Mesenchymal stem cell (in vitro differentiated cells and primary cell): ENCODE results near the gene SUMO4.

Source experiments
- DNase-seq: peaks from one replicate; pipeline ENCODE4 v3.0.0-alpha.2; 2013
- H2AFZ ChIP-seq: one replicate; pipeline ENCODE4 v1.6.1; 2013; ENCODE audit warnings: low read depth, mild to moderate bottlenecking, control low read depth, inconsistent platforms, low read length, moderate library complexity
- H2AK5ac ChIP-seq: 2 replicates; pipeline ENCODE4 v1.6.1; 2013; ENCODE audit warnings: low read length, moderate library complexity, mild to moderate bottlenecking, inconsistent platforms; ENCODE audit not compliant: severe bottlenecking
- H2BK120ac ChIP-seq: one replicate; pipeline ENCODE4 v1.6.1; 2013; ENCODE audit warnings: low read depth, mild to moderate bottlenecking, inconsistent platforms, low read length, moderate library complexity
- H2BK12ac ChIP-seq, 2 experiments: one replicate each; pipeline ENCODE4 v1.6.1; 2013; ENCODE audit warnings: inconsistent platforms in 2 of 2, low read length in 2 of 2, mild to moderate bottlenecking in 2 of 2, moderate library complexity in 2 of 2, control low read depth in 1 of 2
- H2BK15ac ChIP-seq: one replicate; pipeline ENCODE4 v1.6.1; 2013; ENCODE audit warnings: mild to moderate bottlenecking, low read depth, inconsistent platforms; ENCODE audit not compliant: poor library complexity, severe bottlenecking
- H2BK5ac ChIP-seq: 2 replicates; pipeline ENCODE4 v1.6.1; 2013; ENCODE audit warnings: low read depth, mild to moderate bottlenecking, low read length, control low read depth, inconsistent platforms; ENCODE audit not compliant: poor library complexity, severe bottlenecking
- H3K14ac ChIP-seq, 2 experiments: one replicate each; pipeline ENCODE4 v1.6.1; 2013; ENCODE audit warnings: inconsistent platforms in 2 of 2, low read length in 2 of 2, control low read depth in 1 of 2, mild to moderate bottlenecking in 1 of 2, moderate library complexity in 1 of 2
- H3K18ac ChIP-seq, 2 experiments: one replicate each; pipeline ENCODE4 v1.6.1; 2013; ENCODE audit warnings: inconsistent platforms in 2 of 2, low read length in 2 of 2, control low read depth in 1 of 2, low read depth in 1 of 2, mild to moderate bottlenecking in 1 of 2
- H3K23ac ChIP-seq, 2 experiments: one replicate each; pipeline ENCODE4 v1.6.1; 2013; ENCODE audit warnings: inconsistent platforms in 2 of 2, low read length in 2 of 2, mild to moderate bottlenecking in 2 of 2, moderate library complexity in 2 of 2, control low read depth in 1 of 2
- H3K27ac ChIP-seq: 2 replicates; pipeline ENCODE4 v1.5.1; 2013; ENCODE audit warnings: mild to moderate bottlenecking, moderate library complexity, low read length, control low read depth, inconsistent platforms; ENCODE audit not compliant: poor library complexity, severe bottlenecking
- H3K27me3 ChIP-seq, 2 experiments: 2 replicates each; pipeline versions ENCODE4 v1.6.1 to v1.7.0; 2013; ENCODE audit warnings: low read length in 2 of 2, mild to moderate bottlenecking in 2 of 2, moderate library complexity in 2 of 2, control low read depth in 1 of 2, inconsistent platforms in 1 of 2; ENCODE audit not compliant: control insufficient read depth in 1 of 2, insufficient read depth in 1 of 2
- H3K36me3 ChIP-seq, 2 experiments: 2 replicates each; pipeline versions ENCODE4 v1.6.1 to v1.7.0; 2013; ENCODE audit warnings: low read length in 2 of 2, control low read depth in 1 of 2, inconsistent platforms in 1 of 2, low read depth in 1 of 2, mild to moderate bottlenecking in 1 of 2; ENCODE audit not compliant: insufficient read depth in 2 of 2, control insufficient read depth in 1 of 2
- H3K4ac ChIP-seq, 2 experiments: one replicate each; pipeline ENCODE4 v1.6.1; 2013; ENCODE audit warnings: inconsistent platforms in 2 of 2, low read length in 2 of 2, mild to moderate bottlenecking in 2 of 2, moderate library complexity in 2 of 2, control low read depth in 1 of 2, low read depth in 1 of 2
- H3K4me1 ChIP-seq: 2 replicates; pipeline ENCODE4 v1.6.1; 2013; ENCODE audit warnings: low read depth, low read length, control low read depth; ENCODE audit not compliant: control insufficient read depth, insufficient read depth
- H3K4me2 ChIP-seq: 2 replicates; pipeline ENCODE4 v1.6.1; 2013; ENCODE audit warnings: low read length, mild to moderate bottlenecking, inconsistent platforms; ENCODE audit not compliant: poor library complexity, severe bottlenecking
- H3K4me3 ChIP-seq, 2 experiments: 2 replicates each; pipeline versions ENCODE4 v1.5.1 to v1.7.0; 2013; ENCODE audit warnings: low read length in 2 of 2, mild to moderate bottlenecking in 2 of 2, control low read depth in 1 of 2, low read depth in 1 of 2; ENCODE audit not compliant: insufficient read depth in 1 of 2
- H3K79me1 ChIP-seq: replicated peaks from 2 replicates; pipeline ENCODE4 v1.6.1; 2013; ENCODE audit warnings: mild to moderate bottlenecking, control low read depth, low read length, inconsistent platforms; ENCODE audit not compliant: poor library complexity, severe bottlenecking
- H3K9ac ChIP-seq: 2 replicates; pipeline ENCODE4 v1.7.0; 2013; ENCODE audit warnings: mild to moderate bottlenecking, low read length, moderate library complexity
- H3K9me3 ChIP-seq: 2 replicates; pipeline ENCODE4 v1.7.0; 2013; ENCODE audit warnings: mild to moderate bottlenecking, low read length; ENCODE audit not compliant: control insufficient read depth
- H4K8ac ChIP-seq: one replicate; pipeline ENCODE4 v1.6.1; 2013; ENCODE audit warnings: inconsistent platforms, mild to moderate bottlenecking, low read length, moderate library complexity
- H4K91ac ChIP-seq: one replicate; pipeline ENCODE4 v1.6.1; 2013; ENCODE audit warnings: mild to moderate bottlenecking, low read length, inconsistent platforms
- WGBS: methylation state at CpG from one replicate; pipeline ENCODE4 v1.1.7; 2013; ENCODE audit warnings: mixed read lengths; 5-methylcytosine and 5-hydroxymethylcytosine counted together

The SUMO4 gene

GRCh38 chr6:149405823-149406765 lies 6.0 kb downstream of the SUMO4 start:
- 85% methylated on average over 4 of the region's 5 CpGs for WGBS
- H3K9me3 ChIP-seq, result no peaks in the 10 kb centered on the region
- H2BK12ac ChIP-seq, result no peak overlapping the region
- peaks cover 0 to 77% of the 10 kb centered on the region in 2 experiments for H3K36me3 ChIP-seq
- H3K4ac ChIP-seq, result no peak overlapping the region
- H3K18ac ChIP-seq, result no peak overlapping the region
- H3K14ac ChIP-seq, result no peak overlapping the region
- DNase-seq, result peak; percentile 54
- H2BK120ac ChIP-seq, result no peak overlapping the region
- H4K8ac ChIP-seq, result no peak overlapping the region
- H2BK5ac ChIP-seq, result no peak overlapping the region
- H3K4me3 ChIP-seq, result no peak overlapping the region
- H3K23ac ChIP-seq, result no peak overlapping the region
- no peak overlapping the region for H2BK15ac ChIP-seq
- H3K9ac ChIP-seq, result no peak overlapping the region
- H3K27me3 ChIP-seq, result no peaks in the 10 kb centered on the region
- H4K91ac ChIP-seq, result no peak overlapping the region
- H3K4me2 ChIP-seq, result no peak overlapping the region
- no peaks in the 10 kb centered on the region for H3K4me1 ChIP-seq
- no peak overlapping the region for H3K27ac ChIP-seq
- no peak overlapping the region for H2AFZ ChIP-seq
- peaks cover 5% of the 10 kb centered on the region for H3K79me1 ChIP-seq
- H2AK5ac ChIP-seq, result no peak overlapping the region

GRCh38 chr6:149409617-149410016 lies 9.6 kb downstream of the SUMO4 start:
- Histone ChIP-seq H2AK5ac (no peak overlapping the region), H3K36me3 (peaks cover 0 to 63% of the 10 kb centered on the region in 2 experiments), H3K79me1 (no peaks in the 10 kb centered on the region), H3K27ac (no peak overlapping the region), H2AFZ (no peak overlapping the region), H3K4ac (no peak overlapping the region), H3K9ac (no peak overlapping the region), H3K18ac (no peak overlapping the region), H4K91ac (no peak overlapping the region), H4K8ac (no peak overlapping the region), H3K9me3 (no peaks in the 10 kb centered on the region), H3K14ac (no peak overlapping the region), H3K27me3 (no peaks in the 10 kb centered on the region), H2BK12ac (no peak overlapping the region), H2BK15ac (no peak overlapping the region), H2BK5ac (no peak overlapping the region), H2BK120ac (no peak overlapping the region), H3K4me2 (no peak overlapping the region), H3K4me1 (no peaks in the 10 kb centered on the region), H3K23ac (no peak overlapping the region), H3K4me3 (no peak overlapping the region)
- no peak for DNase-seq
- 97% methylated on average over 2 of the region's 3 CpGs for WGBS

GRCh38 chr6:149410557-149410956 lies 10.5 kb downstream of the SUMO4 start:
- Histone ChIP-seq H3K4me1 (no peaks in the 10 kb centered on the region), H2BK120ac (no peak overlapping the region)

GRCh38 chr6:149414009-149414408 lies 13.9 kb downstream of the SUMO4 start:
- DNase-seq, result no peak
- Histone ChIP-seq H2AFZ (no peak overlapping the region), H3K27me3 (no peaks in the 10 kb centered on the region), H4K91ac (no peak overlapping the region), H2BK12ac (no peak overlapping the region), H3K4me1 (no peaks in the 10 kb centered on the region), H2BK5ac (no peak overlapping the region), H3K4ac (no peak overlapping the region), H3K4me2 (no peak overlapping the region), H3K36me3 (peaks cover 0 to 43% of the 10 kb centered on the region in 2 experiments), H3K9me3 (no peaks in the 10 kb centered on the region), H3K79me1 (peaks cover 1% of the 10 kb centered on the region), H2BK15ac (no peak overlapping the region), H3K9ac (no peak overlapping the region), H2AK5ac (no peak overlapping the region), H3K23ac (no peak overlapping the region), H3K14ac (no peak overlapping the region), H2BK120ac (no peak overlapping the region), H3K4me3 (no peak overlapping the region), H3K18ac (no peak overlapping the region), H3K27ac (no peak overlapping the region), H4K8ac (no peak overlapping the region)
- 90% methylated on average over 4 of the region's 4 CpGs for WGBS

More at GRCh38 chr6:149410557-149410956, 10.5 kb downstream of the SUMO4 start:
- H4K91ac ChIP-seq, result no peak overlapping the region
- H3K23ac ChIP-seq, result no peak overlapping the region
- H3K14ac ChIP-seq, result no peak overlapping the region
- H2BK15ac ChIP-seq, result no peak overlapping the region
- peaks cover 0 to 58% of the 10 kb centered on the region in 2 experiments for H3K36me3 ChIP-seq
- no peak overlapping the region for H3K9ac ChIP-seq
- DNase-seq, result peak; percentile 9
- no peak overlapping the region for H2BK12ac ChIP-seq
- H2AFZ ChIP-seq, result no peak overlapping the region
- H3K18ac ChIP-seq, result no peak overlapping the region
- H3K79me1 ChIP-seq, result peaks cover 1% of the 10 kb centered on the region
- H3K27me3 ChIP-seq, result no peaks in the 10 kb centered on the region
- H3K27ac ChIP-seq, result no peak overlapping the region
- no peak overlapping the region for H3K4me2 ChIP-seq
- H3K4ac ChIP-seq, result no peak overlapping the region
- no peaks in the 10 kb centered on the region for H3K9me3 ChIP-seq
- H2AK5ac ChIP-seq, result no peak overlapping the region
- H2BK5ac ChIP-seq, result no peak overlapping the region
- no peak overlapping the region for H3K4me3 ChIP-seq
- H4K8ac ChIP-seq, result no peak overlapping the region
